GM21526 (cell line): ENCODE measurements around the gene CPT1C.

Source experiments
- ATAC-seq: cut with Tn5 transposase; IDR thresholded peaks from one replicate; pipeline ENCODE4 v1.9.1; 2021; ENCODE audit warnings: moderate library complexity; ENCODE audit not compliant: unreplicated experiment, low FRiP score

CPT1C gene

GRCh38 chr19:49690656-49691242 is at the start of gene CPT1C:
Gene CPT1C, plus strand, starts transcription at chr19:49691116. Its CDS starts 1,137 bp downstream, at chr19:49692253.
- no peak for ATAC-seq

GRCh38 chr19:49641688-49642491 is 49.0 kb upstream of the CPT1C start, which contains the start of gene SCAF1:
Gene SCAF1, plus strand, starts transcription at chr19:49642209. Its CDS starts 2,818 bp downstream, at chr19:49645027.
- ATAC-seq: peak; percentile 47

- no peak for ATAC-seq
Measured at GRCh38 chr19:49642492-49643035, 48.4 kb upstream of the CPT1C start.

GRCh38 chr19:49643466-49643865 is 47.5 kb upstream of the CPT1C start:
- ATAC-seq: no peak

GRCh38 chr19:49645592-49645991 is 45.3 kb upstream of the CPT1C start:
- ATAC-seq: no peak

DNA sequence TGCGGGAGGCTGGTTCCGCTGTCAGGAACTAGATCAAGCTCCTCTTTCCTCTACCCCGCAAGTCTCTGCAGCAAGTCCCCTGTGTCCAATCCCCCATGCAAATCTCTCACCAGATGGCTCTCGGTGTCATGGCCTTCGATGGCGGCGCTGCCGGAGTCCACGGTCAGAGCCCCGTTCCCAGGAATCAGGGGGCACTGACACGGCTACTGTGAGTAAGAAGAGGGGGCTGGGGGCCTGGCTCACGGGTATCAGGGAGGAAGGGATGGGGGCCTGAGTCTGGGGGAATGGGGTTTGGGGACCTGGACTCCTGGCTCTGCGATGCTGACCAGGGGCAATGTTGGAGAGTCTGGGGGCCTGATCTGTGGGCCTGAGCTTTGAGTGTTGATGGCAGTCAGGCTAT is 44.9 kb upstream of the CPT1C start:
- no peak for ATAC-seq

GRCh38 chr19:49646586-49646985 is 44.3 kb upstream of the CPT1C start:
- ATAC-seq: no peak

DNA sequence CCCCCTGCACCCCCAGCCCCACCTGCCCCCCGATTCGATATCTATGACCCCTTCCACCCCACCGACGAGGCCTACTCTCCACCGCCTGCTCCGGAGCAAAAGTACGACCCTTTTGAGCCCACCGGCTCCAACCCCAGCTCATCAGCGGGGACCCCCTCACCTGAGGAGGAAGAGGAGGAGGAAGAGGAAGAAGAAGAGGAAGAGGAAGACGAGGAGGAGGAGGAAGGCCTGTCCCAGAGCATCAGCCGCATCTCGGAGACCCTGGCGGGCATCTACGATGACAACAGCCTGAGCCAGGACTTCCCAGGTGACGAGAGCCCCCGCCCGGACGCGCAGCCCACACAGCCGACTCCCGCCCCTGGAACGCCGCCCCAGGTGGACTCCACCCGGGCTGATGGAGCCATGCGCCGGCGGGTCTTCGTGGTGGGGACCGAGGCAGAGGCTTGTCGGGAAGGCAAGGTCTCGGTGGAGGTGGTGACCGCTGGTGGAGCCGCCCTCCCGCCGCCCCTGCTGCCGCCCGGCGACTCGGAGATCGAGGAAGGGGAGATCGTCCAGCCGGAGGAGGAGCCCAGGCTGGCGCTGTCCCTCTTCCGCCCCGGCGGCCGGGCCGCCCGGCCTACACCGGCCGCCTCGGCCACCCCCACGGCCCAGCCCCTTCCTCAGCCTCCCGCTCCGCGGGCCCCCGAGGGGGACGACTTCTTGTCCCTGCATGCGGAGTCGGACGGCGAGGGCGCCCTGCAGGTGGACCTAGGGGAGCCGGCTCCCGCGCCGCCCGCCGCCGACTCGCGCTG is 39.7 kb upstream of the CPT1C start:
- ATAC-seq: no peak

DNA sequence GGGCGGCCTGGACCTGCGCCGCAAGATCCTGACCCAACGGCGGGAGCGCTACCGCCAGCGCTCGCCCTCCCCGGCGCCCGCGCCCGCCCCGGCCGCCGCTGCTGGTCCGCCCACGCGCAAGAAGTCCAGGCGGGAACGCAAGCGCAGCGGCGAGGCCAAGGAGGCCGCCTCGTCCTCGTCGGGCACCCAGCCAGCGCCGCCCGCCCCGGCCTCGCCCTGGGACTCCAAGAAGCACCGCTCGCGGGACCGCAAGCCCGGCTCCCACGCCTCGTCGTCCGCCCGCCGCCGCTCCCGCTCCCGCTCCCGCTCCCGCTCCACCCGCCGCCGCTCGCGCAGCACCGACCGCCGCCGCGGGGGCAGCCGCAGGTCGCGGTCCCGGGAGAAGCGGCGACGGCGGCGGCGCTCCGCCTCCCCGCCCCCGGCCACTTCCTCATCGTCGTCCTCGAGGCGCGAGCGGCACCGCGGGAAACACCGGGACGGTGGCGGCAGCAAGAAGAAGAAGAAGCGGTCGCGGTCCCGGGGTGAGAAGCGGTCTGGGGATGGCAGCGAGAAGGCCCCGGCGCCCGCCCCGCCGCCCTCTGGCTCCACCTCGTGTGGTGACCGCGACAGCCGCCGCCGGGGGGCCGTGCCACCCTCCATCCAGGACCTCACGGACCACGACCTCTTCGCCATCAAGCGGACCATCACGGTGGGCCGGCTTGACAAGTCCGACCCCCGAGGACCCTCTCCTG is 38.9 kb upstream of the CPT1C start:
- no peak for ATAC-seq

- no peak for ATAC-seq
Measured at GRCh38 chr19:49652551-49653465, 38.1 kb upstream of the CPT1C start.

DNA sequence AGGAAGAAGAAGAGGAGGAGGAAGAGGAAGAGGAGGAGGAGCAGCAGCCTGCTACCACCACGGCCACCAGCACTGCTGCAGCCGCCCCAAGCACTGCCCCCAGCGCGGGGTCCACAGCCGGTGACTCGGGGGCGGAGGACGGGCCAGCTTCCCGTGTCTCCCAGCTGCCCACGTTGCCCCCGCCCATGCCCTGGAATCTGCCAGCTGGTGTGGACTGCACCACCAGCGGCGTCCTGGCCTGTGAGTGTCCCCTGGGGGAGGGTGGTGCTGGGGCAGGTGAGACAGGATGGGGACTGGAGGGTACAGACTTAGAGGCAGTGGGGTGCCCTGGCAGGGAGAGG is 37.5 kb upstream of the CPT1C start:
- ATAC-seq: no peak

GRCh38 chr19:49654581-49654980 is 36.3 kb upstream of the CPT1C start:
- ATAC-seq: no peak

DNA sequence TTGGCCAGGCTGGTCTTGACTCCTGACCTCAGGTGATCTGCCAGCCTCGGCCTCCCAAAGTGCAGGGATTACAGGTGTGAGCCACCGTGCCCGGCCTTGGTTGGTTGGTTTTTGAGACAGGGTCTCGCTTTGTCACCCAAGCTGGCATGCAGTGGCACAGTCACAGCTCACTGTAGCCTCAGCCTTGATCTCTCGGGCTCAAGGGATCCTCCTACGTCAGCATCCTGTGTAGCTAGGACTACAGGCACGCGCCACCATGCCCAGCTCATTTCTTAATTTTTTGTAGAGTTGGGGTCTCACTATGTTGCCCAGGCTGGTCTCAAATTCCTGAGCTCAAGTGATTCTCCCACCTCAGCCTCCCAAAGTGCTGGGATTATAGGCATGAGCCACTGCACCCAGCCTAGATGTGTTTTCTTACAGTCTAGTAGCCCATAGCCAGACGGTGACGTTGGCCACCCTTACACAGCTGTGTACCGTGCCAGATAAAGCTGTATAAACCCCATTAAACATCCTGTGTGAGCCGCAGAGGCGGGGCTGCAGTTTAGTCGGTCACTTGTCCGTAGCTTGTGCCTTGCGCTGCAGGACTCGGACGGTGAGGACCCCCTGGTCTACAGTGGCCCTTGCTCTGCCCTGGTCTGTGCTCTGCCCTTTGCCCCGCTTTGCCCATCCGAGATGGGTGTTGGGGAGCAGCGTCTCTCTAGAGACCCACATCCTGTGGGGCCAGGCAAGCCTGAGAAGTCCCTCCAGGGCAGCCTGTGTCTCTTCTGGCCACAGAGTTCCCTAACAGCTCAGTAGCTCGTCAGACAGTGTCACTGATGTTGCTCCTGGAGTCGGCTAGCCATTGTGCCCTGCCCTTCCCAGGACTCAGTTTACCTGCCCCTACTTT is 35.1 kb upstream of the CPT1C start:
- no peak for ATAC-seq

DNA sequence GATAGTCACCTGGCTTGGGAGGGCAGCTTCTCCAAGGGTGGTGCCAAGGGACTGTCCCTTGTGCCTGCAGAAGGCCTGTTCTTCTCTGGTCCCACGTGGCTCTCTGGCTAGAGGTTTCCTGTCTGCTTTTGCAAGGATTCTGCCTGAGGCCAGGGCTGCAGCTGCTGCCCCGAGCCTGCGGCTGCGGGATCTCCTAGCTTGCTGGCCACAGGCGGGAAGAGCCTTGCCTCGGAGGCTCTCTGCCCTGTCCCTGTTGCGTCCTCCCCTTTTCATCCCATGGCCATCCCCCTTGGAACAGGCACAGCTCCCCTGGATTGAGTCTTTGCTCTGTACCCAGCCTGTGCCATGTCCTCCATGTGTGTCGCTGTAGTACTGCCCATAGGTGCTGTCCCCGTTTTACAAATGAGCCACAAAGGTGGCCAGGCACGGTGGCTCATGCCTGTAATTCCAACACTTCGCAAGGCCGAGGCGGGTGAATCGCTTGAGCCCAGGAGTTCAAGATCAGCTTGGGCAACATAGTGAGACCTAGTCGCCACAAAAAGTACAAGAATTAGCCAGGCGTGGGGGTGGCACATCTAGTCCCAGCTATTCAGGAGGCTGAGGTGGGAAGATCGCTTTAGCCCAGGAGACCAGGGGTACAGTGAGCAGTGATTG is 34.3 kb upstream of the CPT1C start:
- no peak for ATAC-seq

DNA sequence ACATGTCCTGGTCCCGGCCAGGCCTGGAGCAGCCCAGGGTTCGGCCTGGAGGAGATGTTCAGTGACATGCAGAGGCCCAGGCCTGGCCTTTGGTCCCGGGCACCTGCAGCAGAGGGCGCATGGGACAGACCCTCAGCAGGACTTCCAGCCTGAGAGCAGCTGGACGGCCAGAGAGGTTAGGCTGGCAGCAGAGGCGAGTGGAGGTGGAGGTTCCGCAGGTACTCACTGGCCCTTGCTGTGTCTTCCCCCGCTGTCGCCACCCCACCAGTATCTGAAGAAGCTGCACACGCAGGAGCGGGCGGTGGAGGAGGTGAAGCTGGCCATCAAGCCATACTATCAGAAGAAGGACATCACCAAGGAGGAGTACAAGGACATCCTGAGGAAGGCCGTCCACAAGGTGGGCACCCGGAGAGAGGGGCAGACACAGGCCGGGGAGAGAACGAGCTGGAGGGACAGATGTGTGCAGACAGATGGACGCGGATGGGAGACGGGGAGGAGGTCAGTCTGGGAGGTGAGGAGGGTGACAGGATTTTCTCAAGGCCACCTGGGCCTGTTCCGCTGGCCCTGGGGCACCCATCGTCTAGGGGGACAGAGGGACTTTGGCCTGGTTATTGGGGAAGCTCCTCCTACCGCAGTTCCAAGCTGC is 33.3 kb upstream of the CPT1C start:
- ATAC-seq: no peak

DNA sequence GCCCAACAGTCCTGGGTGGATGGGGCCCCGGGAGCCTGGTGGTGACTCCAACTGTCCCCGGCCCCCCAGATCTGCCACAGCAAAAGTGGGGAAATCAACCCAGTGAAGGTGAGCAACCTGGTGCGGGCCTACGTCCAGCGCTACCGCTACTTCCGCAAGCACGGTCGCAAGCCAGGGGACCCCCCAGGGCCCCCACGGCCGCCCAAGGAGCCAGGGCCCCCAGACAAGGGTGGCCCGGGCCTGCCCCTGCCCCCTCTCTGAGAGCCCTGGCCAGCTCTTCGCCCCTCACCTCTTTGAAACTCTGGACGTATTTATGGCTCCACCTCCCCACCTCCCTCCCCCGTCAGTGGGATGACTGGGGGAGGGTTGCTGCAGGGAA is 32.8 kb upstream of the CPT1C start:
- ATAC-seq: no peak

- no peak for ATAC-seq
Measured at GRCh38 chr19:49658566-49659442, 32.1 kb upstream of the CPT1C start.
